Neural crest cell (in vitro differentiated cells): Measurements from ENCODE around the gene SRC. TPM values are rescaled to one million over a fixed set of nuclear protein-coding genes. Genes with fewer than 3 reads are reported as not detected.

ENCODE experiments used
- DNase-seq: peaks from one replicate; pipeline ENCODE4 v3.0.0; 2021; ENCODE audit warnings: low read depth, mixed read lengths, low spot score
- H3K27ac Mint-ChIP-seq: one replicate; pipeline ENCODE4 v1.8.0; 2021; ENCODE audit warnings: mild to moderate bottlenecking, mixed read lengths; ENCODE audit not compliant: unreplicated experiment
- H3K27me3 Mint-ChIP-seq: 2 replicates; pipeline ENCODE4 v1.8.0; 2021; ENCODE audit warnings: low read depth, mild to moderate bottlenecking, mixed read lengths
- H3K36me3 Mint-ChIP-seq: 2 replicates; pipeline ENCODE4 v1.8.0; 2021; ENCODE audit warnings: low read depth, mild to moderate bottlenecking, mixed read lengths
- H3K4me1 Mint-ChIP-seq: 2 replicates; pipeline ENCODE4 v1.8.0; 2021; ENCODE audit warnings: mixed read lengths
- H3K4me3 Mint-ChIP-seq: one replicate; pipeline ENCODE4 v1.8.0; 2021; ENCODE audit warnings: mild to moderate bottlenecking, mixed read lengths
- H3K9me3 Mint-ChIP-seq: 2 replicates; pipeline ENCODE4 v1.8.0; 2021; ENCODE audit warnings: mixed read lengths
- CTCF ChIP-seq: fragments of 200-600 bp; sonication (generic); conservative IDR thresholded peaks from 2 replicates; pipeline ENCODE4 v1.5.0; 2021; ENCODE audit warnings: antibody characterized with exemption, mild to moderate bottlenecking
- total RNA-seq: library from RNA; stranded (reverse); gene quantifications from 2 replicates; pipeline ENCODE4 v1.2.1, GENCODE V29; 2021

SRC gene
- total RNA-seq, 1 donor from 2014 or later = 58.6 TPM

- no peak overlapping the region for H3K27ac Mint-ChIP-seq
- TF ChIP-seq CTCF = no peak
- no peaks in the 10 kb centered on the region for H3K36me3 Mint-ChIP-seq
- H3K27me3 Mint-ChIP-seq = peaks cover 12% of the 10 kb centered on the region
- peaks cover 56% of the 10 kb centered on the region for H3K4me1 Mint-ChIP-seq
- no peaks in the 10 kb centered on the region for H3K9me3 Mint-ChIP-seq
- DNase-seq = no peak
- H3K4me3 Mint-ChIP-seq = no peak overlapping the region
These were observed 71.9 kb downstream of the SRC start for GRCh38 chr20:37417617-37418467.

DNA sequence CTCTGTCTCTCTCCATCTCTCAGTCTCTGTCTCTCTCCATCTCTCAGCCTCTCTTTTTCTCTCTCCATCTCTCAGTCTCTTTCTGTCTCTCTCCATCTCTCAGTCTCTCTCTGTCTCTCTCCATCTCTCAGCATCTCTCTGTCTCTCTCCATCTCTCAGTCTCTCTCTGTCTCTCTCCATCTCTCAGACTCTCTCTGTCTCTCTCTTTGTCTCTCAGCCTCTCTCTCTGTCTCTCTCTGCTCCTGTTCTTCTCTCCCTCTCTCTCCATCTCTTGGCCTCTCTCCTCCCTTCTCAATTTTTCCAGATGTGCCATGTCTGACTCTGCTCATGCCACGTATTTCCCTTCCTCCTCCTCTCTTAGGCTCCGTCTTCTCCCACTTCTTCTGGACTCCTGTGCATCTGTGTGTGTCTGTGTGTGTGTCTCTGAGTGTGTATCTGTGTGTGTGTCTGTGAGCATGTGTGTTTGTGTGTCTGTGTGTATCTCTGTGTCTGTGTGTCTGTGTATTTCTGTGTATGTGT lies 72.7 kb downstream of the SRC start:
- Mint-ChIP-seq H3K27ac (no peak overlapping the region), H3K36me3 (no peaks in the 10 kb centered on the region), H3K27me3 (peaks cover 12% of the 10 kb centered on the region), H3K4me1 (peaks cover 55% of the 10 kb centered on the region), H3K9me3 (no peaks in the 10 kb centered on the region), H3K4me3 (no peak overlapping the region)
- DNase-seq = no peak
- no peak for TF ChIP-seq CTCF

DNA sequence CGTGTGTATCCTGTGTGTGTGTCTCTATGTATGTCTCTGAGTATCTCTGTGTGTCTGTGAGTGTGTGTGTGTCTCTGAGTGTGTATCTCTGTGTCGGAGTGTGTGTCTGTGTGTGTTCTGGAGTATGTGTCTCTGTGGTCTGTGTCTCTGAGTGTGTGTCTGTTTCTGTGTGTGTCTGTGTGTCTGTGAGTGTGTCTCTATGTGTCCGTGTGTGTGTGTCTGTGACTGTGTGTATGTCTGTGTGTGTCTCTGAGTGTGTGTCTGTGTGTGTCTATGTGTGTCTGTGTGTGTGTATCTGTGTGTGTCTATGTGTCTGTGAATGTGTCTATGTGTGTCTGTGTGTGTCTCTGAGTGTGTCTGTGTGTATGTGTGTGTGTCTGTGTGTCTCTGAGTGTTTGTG lies 73.4 kb downstream of the SRC start:
- no peak for DNase-seq

DNA sequence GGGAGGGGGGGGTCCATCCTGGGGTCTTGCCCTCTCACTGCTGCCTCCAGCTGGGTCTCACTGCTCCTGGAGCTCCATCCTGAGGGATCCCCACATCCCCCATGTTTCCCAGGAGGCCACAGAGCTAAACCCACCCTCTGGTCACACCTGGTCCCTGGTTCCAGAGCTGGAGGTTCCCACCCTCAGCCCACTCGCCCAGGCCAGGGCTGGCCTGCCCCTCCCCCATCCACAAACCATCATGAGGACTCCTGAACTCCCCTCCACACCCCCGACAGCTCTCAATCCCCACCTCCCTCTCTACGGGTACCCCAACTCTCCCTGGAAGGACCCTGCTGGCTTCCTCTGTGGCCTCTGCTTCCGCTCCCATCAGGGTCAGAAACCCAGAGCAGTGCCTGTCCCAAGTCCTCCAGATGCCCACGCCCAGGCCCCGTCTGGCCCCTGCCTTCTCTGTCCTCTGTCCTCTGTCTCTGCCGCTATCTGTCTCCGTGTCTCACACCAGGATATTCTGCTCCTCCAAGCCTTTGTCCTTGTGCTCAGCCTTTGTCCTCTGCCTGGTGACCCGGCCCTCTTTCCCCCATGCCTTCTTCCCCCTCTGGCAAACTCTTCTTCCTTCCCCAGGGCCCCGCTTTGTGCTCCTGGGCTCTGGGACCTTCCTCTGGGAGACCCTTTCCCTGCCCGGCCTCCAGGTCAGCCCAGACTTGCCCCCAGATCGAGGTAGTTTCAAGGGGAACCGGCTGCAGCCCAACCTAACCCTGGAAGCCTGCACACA lies 74.0 kb downstream of the SRC start:
- H3K27ac Mint-ChIP-seq = peak overlapping the region; percentile 46
- no peak for TF ChIP-seq CTCF

More for the DNA sequence above, 73.4 kb downstream of the SRC start:
- peaks cover 15% of the 10 kb centered on the region for H3K27me3 Mint-ChIP-seq
- no peak for TF ChIP-seq CTCF
- H3K36me3 Mint-ChIP-seq = no peaks in the 10 kb centered on the region
- no peak overlapping the region for H3K4me3 Mint-ChIP-seq
- peaks cover 50% of the 10 kb centered on the region for H3K4me1 Mint-ChIP-seq
- H3K27ac Mint-ChIP-seq = no peak overlapping the region
- H3K9me3 Mint-ChIP-seq = no peaks in the 10 kb centered on the region

DNA sequence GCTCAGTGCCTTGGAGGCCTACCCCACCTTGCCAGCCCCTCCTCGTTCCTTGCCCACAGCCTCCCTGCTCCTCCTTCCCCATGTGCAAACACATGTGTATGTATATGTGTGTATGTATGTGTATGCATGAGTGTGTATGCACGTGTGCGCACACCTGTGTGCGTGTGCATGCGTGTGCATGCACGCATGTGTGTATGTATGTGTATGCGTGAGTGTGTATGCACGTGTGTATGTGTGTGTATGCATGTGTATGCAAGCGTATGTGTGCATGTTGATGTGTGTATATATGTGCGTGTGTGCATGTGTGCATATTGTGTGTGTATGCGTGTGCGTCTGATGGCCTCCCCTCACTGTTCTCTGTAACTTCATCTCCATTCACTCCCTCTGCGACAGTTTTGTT lies 74.7 kb downstream of the SRC start:
- H3K36me3 Mint-ChIP-seq = no peaks in the 10 kb centered on the region
- H3K4me1 Mint-ChIP-seq = peaks cover 41% of the 10 kb centered on the region
- no peak for DNase-seq
- peaks cover 20% of the 10 kb centered on the region for H3K27me3 Mint-ChIP-seq
- TF ChIP-seq CTCF = no peak
- H3K4me3 Mint-ChIP-seq = peak overlapping the region; percentile 1
- peak overlapping the region; percentile 86 for H3K27ac Mint-ChIP-seq
- H3K9me3 Mint-ChIP-seq = no peaks in the 10 kb centered on the region

More for the DNA sequence above, 74.0 kb downstream of the SRC start:
- peaks cover 45% of the 10 kb centered on the region for H3K4me1 Mint-ChIP-seq
- H3K36me3 Mint-ChIP-seq = no peaks in the 10 kb centered on the region
- H3K27me3 Mint-ChIP-seq = peaks cover 18% of the 10 kb centered on the region
- no peaks in the 10 kb centered on the region for H3K9me3 Mint-ChIP-seq
- no peak overlapping the region for H3K4me3 Mint-ChIP-seq
- DNase-seq = no peak
